NOMO-1 (cell line): Measurements from ENCODE around the gene OARD1.

Source experiments
- DNase-seq, 2 experiments: peaks; one replicate each; lab custom pipeline; 2025; ENCODE audit not compliant: unreplicated experiment in 2 of 2; lab: John Stamatoyannopoulos, UW

OARD1 gene

GRCh38 chr6:41075651-41076626, 3.8 kb upstream of the OARD1 start:
- no peak for DNase-seq

DNA sequence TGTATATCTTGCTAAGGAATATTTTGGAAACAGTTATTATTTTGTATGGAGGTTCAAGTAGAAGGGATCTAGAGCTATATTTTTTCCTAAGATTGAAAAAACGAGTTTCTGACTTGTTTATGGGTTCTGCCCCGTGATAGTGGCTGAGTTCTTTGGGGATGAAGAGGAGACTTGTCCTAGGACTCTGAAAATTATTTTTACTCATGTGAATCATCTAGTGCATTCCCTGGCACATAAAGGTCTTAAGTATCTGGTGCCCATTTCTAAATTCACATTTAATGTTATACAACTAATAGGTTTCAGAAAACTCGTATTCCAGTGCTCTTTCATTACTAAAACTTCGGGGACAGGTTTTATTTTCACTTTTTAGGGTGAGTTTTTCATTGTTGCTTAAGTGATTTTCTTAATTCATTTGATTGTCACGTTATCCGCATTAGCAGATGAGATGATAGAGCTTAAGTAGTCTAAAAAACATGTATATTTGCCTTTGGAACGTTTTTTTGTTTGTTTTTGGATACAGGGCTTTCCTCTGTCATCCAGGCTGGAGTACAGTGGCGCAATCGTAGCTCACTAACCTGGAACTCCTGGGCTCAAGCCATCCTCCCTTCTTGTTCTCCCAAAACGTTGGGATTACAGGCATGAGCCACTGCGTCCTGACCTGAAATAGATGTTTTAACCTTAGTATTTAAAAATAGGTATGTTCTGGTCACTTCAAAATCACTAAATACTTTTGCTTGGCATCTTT, 2.7 kb upstream of the OARD1 start:
- DNase-seq = no peak

DNA sequence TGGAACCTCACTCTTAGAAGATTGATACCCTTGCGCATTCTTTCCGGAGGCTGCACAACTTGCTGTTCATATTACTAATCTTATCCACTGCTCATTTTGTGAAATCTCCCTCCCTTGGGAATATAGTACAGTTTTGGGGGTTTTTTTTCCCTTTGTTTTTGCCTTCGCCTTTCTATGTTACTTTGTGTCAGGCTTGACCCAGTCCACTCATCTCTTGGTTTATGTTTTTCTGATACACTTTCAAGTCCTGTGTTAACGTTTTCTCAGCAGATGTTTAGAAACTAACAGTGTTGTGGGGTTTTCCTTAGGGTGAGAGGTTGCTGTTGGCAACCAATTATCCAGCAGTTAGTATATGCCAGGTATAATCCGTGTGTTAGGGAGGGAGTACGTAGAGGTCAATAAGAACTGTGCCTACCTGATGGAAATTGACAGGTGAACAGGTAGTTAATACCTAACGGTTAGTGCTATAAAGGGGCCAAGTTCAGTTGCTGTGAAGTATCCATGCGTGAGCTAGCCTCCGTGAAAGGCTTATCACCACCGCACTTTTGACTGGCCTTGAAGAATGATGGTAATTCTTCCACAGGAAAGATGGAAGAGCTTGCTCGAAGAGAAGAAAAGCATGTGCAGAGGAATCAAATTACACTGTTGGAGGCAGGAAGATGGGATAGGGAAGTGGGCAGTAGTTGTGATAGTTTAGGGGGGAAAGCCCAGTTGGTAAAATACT, 2.0 kb upstream of the OARD1 start:
- DNase-seq = no peak

- DNase-seq = peak; percentile 64 to 81
Observed at GRCh38 chr6:41073203-41073967, 1.2 kb upstream of the OARD1 start.

GRCh38 chr6:41072836-41073202, 663 bp upstream of the OARD1 start, which contains the start of gene NFYA:
TSS of gene NFYA (plus strand) at chr6:41072974. CDS start at chr6:41079090, 6,116 bp downstream.
- DNase-seq = peak; percentile 100

GRCh38 chr6:41071501-41071922, 644 bp downstream of the OARD1 start:
- peak; percentile 86 to 91 for DNase-seq

DNA sequence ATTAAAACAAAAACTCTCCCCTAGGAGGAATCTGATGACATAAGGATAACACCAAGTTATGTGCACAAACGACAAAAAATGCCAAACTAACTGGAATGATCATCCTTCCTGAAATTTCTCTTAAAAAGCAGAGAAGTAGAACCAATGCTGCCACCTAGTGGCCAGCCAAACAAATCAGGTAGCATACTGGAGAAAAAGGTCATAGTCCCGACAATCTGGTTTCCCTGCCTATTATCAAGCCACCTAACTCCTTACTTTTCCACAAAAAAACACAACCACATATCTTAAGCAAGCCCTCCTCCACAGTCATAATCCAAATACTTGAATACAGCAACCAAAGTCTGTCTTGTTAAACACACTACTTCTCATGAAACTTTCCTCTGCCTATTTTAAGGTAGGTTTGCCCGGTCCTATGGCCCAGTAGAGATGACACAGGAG, 5.3 kb downstream of the OARD1 start:
- peak in 1 of 2 experiments; percentile 46 for DNase-seq

- no peak for DNase-seq
Observed at GRCh38 chr6:41065550-41066026, 6.6 kb downstream of the OARD1 start.

DNA sequence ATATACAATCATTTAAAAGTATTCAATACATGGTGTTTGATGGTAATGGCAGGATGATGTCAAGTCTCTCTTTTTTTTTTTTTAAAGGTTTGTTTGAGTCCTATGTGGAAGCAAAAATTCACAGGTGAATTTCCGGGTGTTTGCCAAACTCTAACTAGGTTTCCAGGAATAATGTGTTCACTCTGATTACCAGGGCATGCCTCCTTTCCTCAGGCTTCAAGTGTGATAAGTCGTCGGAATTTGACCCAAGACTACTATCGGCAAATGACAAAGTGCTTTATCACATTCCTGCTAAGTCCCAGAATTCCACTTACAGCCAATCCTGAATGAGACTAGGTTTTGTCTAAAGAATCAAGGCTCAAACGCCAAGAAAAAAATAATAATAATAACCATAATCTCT, 7.3 kb downstream of the OARD1 start:
- no peak for DNase-seq

- no peak for DNase-seq
Observed at GRCh38 chr6:41063884-41064285, 8.3 kb downstream of the OARD1 start.

DNA sequence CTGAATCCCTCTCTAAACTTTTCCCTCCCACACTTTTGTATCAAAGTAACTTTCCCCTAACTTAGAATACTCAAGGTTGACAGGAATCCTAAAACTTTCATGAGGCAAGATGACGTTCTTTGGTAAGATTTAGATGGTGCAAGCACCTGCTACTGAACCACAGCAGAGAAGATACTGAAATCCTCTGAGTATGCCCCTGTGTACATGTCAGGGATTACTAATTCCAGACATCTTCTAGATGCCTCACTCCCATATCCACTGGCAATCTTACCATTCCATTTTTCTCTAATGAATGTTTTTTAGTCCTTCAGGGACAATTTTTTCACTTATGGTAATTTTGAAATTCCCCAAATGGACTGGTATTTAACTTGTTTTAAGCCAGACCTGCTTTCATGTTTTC, 10.1 kb downstream of the OARD1 start:
- DNase-seq = no peak

- no peak for DNase-seq
Observed at GRCh38 chr6:41061196-41061726, 10.9 kb downstream of the OARD1 start.

- no peak for DNase-seq
Observed at GRCh38 chr6:41059556-41059955, 12.6 kb downstream of the OARD1 start.

DNA sequence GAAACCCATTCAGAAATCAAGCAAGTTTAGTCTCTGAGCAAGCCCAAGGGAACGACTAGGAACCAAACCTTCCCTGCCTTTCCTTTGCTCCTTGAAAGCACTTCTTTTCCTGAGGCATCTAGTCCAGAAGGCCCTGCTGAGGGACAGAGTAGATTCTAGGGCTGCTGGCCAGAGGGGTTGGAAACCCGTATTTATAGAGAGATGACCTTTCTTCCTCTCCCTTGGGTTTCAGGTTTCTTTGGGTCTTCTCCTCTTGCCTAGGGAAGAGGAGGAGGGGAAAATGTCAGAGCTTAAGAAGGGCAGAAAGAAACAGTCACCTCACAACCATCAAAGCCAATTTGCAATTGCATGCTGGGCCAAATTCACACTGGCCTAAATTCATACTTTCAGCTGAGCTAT, 13.4 kb downstream of the OARD1 start:
- no peak for DNase-seq

DNA sequence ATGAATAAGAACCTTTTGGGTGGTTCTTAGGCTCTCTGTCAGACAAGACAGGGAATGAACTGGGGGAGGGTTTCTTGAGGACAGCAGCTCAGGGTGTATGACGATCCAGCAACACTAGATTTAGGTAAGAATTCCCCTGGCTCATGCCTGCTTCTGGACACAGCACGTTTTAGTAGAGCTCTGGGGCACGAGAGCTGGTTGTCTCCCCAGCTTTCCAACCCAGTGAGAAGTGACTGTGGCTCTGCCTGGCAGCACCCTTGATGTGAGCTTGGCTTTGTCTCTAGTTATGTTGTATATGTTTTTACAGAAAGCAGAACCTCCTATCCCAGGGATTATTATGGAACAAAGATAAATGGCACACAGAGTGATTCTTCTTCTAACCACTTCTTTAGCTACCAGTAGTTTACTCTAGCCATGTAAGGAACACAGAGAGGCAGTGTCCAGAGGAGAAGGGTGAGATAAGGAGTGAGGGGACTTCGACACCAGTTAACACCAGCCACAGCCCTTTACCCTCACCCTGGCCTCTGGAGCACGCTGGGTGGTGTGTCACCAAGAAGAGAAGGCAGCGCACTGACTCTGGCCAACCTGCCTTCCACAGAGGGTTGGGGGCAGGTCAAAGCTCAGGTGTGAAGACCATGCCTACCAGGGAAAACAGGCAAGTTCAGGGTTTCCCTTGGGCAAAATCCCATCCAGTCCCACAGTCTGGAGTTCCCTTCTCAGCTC, 15.2 kb downstream of the OARD1 start:
- DNase-seq = no peak

DNA sequence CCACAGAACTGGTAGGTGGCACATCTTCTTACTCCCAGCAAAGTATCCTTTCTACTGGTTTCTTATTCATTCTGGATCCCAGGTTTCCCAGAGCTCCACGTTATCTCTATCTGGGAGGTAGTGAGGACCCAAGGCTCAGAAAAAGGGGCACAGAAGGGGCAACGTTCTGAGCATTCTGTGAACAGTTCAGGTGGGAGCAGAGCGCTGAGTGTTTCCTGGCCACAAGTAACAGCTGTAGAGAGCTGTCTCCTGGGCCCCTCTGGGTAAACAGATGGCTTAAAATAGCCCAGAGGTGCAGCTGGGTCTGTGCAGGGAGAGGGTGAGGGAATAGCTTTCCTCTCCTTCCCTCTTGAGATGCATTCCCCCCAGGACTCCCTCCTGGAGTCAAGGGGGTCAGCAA, 17.0 kb downstream of the OARD1 start:
- no peak for DNase-seq

- DNase-seq = no peak
Observed at GRCh38 chr6:41054511-41054910, 17.6 kb downstream of the OARD1 start.

- no peak for DNase-seq
Observed at GRCh38 chr6:41053041-41053440, 19.1 kb downstream of the OARD1 start, which contains the start of gene APOBEC2. TSS of gene APOBEC2 (plus strand) at chr6:41053202. CDS start at chr6:41053348, 146 bp downstream.

DNA sequence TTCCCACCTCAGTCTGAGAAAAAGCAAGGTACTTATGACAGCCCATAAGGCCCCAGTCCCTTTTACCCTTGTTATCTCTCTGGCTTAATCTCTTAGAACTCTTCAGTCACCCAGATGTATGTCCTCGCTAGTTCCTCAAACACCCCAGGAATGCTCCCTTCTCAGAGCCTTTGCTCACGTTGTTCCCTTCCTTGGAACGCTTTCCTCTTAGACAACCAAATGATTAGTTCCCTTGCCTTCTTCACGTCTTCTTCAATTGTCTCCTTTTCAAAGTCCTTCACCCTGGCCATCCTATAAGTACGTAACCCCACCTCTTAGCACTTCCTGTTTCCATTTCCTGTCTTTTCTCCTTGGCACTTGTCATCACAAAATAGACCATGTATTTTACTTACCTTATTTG, 20.3 kb downstream of the OARD1 start:
- peak; percentile 53 to 86 for DNase-seq
